ENCODE results near the gene MYRIP. TPM values are rescaled to one million over a fixed set of nuclear protein-coding genes. Genes with fewer than 3 reads are reported as not detected.
"Not testable (repeated sequence)": the region's sequence is repeated elsewhere in the genome, so short reads cannot be mapped to it uniquely, and the experiment has no call there.

MYRIP gene
- total and polyA plus RNA-seq, 10 donors: 1.5 to 35.2 (median 16.2) TPM

DNA sequence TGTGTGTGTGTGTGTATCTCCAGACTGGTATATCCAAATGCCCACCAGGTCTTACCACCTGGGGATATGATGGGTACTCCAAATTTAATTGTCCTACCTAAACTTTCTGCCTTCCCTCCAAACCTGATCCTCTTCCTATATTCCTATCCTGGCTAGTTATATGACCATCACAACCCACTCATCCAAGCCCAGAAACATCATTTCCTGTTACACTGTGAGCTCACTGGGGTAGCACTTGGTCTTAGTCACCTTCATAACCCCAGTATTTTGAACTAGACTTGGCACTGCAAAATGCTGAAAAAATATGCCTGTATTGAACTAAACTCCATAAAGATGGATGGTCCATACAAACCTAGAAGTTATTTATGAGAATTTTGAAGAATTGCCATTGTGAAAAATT lies 321.3 kb downstream of the MYRIP start:
- H3K4me1 ChIP-seq: no peaks in the 10 kb centered on the region
- no peak for TF ChIP-seq POLR2AphosphoS5 (IDR thresholded peaks at IDR 0.05)
- TF ChIP-seq, protein P1, sequence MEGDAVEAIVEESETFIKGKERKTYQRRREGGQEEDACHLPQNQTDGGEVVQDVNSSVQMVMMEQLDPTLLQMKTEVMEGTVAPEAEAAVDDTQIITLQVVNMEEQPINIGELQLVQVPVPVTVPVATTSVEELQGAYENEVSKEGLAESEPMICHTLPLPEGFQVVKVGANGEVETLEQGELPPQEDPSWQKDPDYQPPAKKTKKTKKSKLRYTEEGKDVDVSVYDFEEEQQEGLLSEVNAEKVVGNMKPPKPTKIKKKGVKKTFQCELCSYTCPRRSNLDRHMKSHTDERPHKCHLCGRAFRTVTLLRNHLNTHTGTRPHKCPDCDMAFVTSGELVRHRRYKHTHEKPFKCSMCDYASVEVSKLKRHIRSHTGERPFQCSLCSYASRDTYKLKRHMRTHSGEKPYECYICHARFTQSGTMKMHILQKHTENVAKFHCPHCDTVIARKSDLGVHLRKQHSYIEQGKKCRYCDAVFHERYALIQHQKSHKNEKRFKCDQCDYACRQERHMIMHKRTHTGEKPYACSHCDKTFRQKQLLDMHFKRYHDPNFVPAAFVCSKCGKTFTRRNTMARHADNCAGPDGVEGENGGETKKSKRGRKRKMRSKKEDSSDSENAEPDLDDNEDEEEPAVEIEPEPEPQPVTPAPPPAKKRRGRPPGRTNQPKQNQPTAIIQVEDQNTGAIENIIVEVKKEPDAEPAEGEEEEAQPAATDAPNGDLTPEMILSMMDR (IDR thresholded peaks at IDR 0.05 in 8 of 11, conservative IDR thresholded peaks at IDR 0.05 in 3 of 11): no peak
- no peak for TF ChIP-seq POLR2A (IDR thresholded peaks at IDR 0.05)

GRCh38 chr3:40133886-40134575 lies 324.6 kb downstream of the MYRIP start:
- WGBS, 5 donors: 92 to 96% (median 95%) methylated on average over 21 to 22 of the region's 22 CpGs
- H3K27ac ChIP-seq; H3K36me3 ChIP-seq; H3K4me1 ChIP-seq; H3K4me3 ChIP-seq; H3K27me3 ChIP-seq (replicated peaks in 1 of 7); DNase-seq; intact Hi-C loops (cut with DNase I; ENCODE audit: low total_unique reads): not testable (repeated sequence)
- H3K9me3 ChIP-seq: peaks cover 0 to 23% (median 3%) of the 10 kb centered on the region in 8 donors

More for the DNA sequence above, 321.3 kb downstream of the MYRIP start:
- intact Hi-C loops (cut with DNase I; ENCODE audit: low total_unique reads): no loop called here
- Histone ChIP-seq H3K9me3 (peaks cover 0 to 21% (median 3%) of the 10 kb centered on the region in 8 donors), H3K27me3 (replicated peaks in 1 of 7) (no peaks in the 10 kb centered on the region), H3K4me3 (no peak overlapping the region), H3K36me3 (no peaks in the 10 kb centered on the region), H3K27ac (no peak overlapping the region)
- no peak for DNase-seq

GRCh38 chr3:40137591-40138295 lies 328.3 kb downstream of the MYRIP start:
- WGBS, 5 donors: 85 to 93% (median 90%) methylated on average over 5 of the region's 5 CpGs
- TF ChIP-seq POLR2A (IDR thresholded peaks at IDR 0.05) (no peak), POLR2AphosphoS5 (IDR thresholded peaks at IDR 0.05) (no peak)
- TF ChIP-seq, protein P1 (IDR thresholded peaks at IDR 0.05 in 8 of 11, conservative IDR thresholded peaks at IDR 0.05 in 3 of 11): no peak
- no peak overlapping the region for H3K27ac ChIP-seq
- peaks cover 0 to 27% (median 8%) of the 10 kb centered on the region in 8 donors for H3K9me3 ChIP-seq
- intact Hi-C loops (cut with DNase I; ENCODE audit: low total_unique reads): no loop called here
- H3K27me3 ChIP-seq (replicated peaks in 1 of 7): no peaks in the 10 kb centered on the region
- no peak for DNase-seq
- no peak overlapping the region for H3K4me3 ChIP-seq
- H3K36me3 ChIP-seq: no peaks in the 10 kb centered on the region
- H3K4me1 ChIP-seq: no peaks in the 10 kb centered on the region

DNA sequence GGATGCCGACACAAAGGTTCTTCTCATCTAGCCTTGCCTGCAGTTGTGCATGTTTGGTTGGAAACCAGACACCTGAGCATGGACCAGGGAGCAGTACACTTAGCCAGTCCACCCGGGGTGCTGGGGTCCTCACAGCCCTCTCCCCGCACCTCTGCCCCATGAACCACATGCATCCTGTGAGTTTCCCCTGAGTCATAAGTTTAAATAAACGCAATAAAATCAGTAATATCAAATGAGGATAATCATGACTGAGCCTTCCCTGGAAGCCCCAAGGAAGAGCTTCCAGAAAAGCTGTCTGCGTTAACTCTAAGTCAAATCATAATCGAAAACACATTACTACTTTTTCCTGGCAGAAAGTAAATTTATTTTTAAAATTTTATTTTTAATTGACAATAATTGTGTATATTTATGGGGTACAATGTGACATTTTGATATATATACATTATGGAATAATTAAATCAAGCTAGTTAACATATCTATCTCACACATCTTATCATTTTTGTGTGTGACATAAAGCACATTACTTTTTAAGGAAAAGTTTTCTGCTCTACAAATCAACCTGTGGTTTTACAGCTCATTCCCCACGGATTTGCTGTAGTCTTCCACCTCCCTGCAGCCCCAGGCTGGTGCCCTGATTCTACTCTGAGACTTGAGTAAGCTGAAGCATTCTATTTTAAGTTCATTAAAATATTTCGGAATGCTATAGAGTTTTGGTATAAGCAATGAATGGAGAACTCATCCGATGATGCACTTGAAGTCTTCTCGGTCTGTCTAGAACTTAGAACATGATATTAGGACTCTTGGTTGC lies 334.1 kb downstream of the MYRIP start:
- intact Hi-C loops (cut with DNase I; ENCODE audit: low total_unique reads): no loop called here
- no peaks in the 10 kb centered on the region for H3K4me1 ChIP-seq
- WGBS, 5 donors: 86 to 92% (median 88%) methylated on average over 10 of the region's 10 CpGs
- no peak overlapping the region for H3K27ac ChIP-seq
- no peak for DNase-seq
- no peak overlapping the region for H3K4me3 ChIP-seq
- peaks cover 0 to 12% (median 3%) of the 10 kb centered on the region in 8 donors for H3K9me3 ChIP-seq
- TF ChIP-seq, protein P1 (IDR thresholded peaks at IDR 0.05 in 8 of 11, conservative IDR thresholded peaks at IDR 0.05 in 3 of 11): no peak
- TF ChIP-seq POLR2A (IDR thresholded peaks at IDR 0.05) (no peak), POLR2AphosphoS5 (IDR thresholded peaks at IDR 0.05) (no peak)
- no peaks in the 10 kb centered on the region for H3K36me3 ChIP-seq
- H3K27me3 ChIP-seq (replicated peaks in 1 of 7): no peaks in the 10 kb centered on the region
